SK-N-SH (cell line): Measurements from ENCODE around the gene FUCA1. TPM values are rescaled to one million over a fixed set of nuclear protein-coding genes. Genes with fewer than 3 reads are reported as not detected.
"Not testable (repeated sequence)": the region's sequence is repeated elsewhere in the genome, so short reads cannot be mapped to it uniquely, and the experiment has no call there.

ENCODE experiments used
- CTCF ChIA-PET: fragments of 300-600, 350-600 bp; formaldehyde crosslinking; extraction: SDS; loops from one replicate; lab custom pipeline; 2021; lab: Yijun Ruan, JAX
- POLR2A ChIA-PET: fragments of 350-600 bp; sonication (Branson Sonifier 250); formaldehyde crosslinking; extraction: SDS; loops from one replicate; lab custom pipeline; 2020; ENCODE audit warnings: antibody characterized with exemption, inconsistent platforms; lab: Yijun Ruan, JAX
- DNase-seq: peaks from one replicate; pipeline ENCODE4 v3.0.0; 2012
- H2AFZ ChIP-seq: fragments of 200-600 bp; sonication (generic); 2 replicates; pipeline ENCODE4 v1.8.1; 2016; ENCODE audit warnings: antibody characterized with exemption, mild to moderate bottlenecking, low read depth
- H3F3A ChIP-seq: fragments of 200-600 bp; sonication (generic); replicated peaks from 2 replicates; pipeline ENCODE3; 2016; ENCODE audit warnings: antibody characterized with exemption, mild to moderate bottlenecking; ENCODE audit not compliant: insufficient read depth
- H3K27ac ChIP-seq, 2 experiments: fragments of 200-500 bp in 1 of 2; fragments of 200-600 bp in 1 of 2; sonication (Bioruptor generic) in 1 of 2; sonication (generic), shearing (Covaris generic) in 1 of 2; 2 replicates each; pipeline versions ENCODE4 v1.5.1 to v1.6.1; 2014 to 2016; ENCODE audit warnings: low read depth in 2 of 2, inconsistent platforms in 1 of 2, low read length in 1 of 2, mild to moderate bottlenecking in 1 of 2, mixed read lengths in 1 of 2
- H3K27me3 ChIP-seq: fragments of 200-600 bp; sonication (generic), shearing (Covaris generic); 2 replicates; pipeline ENCODE4 v1.6.1; 2016; ENCODE audit warnings: mixed run types; ENCODE audit not compliant: insufficient read depth
- H3K36me3 ChIP-seq, 2 experiments: fragments of 200-500 bp in 1 of 2; fragments of 200-600 bp in 1 of 2; sonication (Bioruptor generic) in 1 of 2; sonication (generic) in 1 of 2; replicated peaks in 1 of 2; 2 replicates each; pipeline versions ENCODE3 to v1.5.1; 2014 to 2016; ENCODE audit warnings: low read length in 1 of 2, mild to moderate bottlenecking in 1 of 2; ENCODE audit not compliant: insufficient read depth in 2 of 2, control insufficient read depth in 1 of 2
- H3K4me1 ChIP-seq, 2 experiments: fragments of 200-500 bp in 1 of 2; fragments of 200-600 bp in 1 of 2; sonication (Bioruptor generic) in 1 of 2; sonication (generic), shearing (Covaris generic) in 1 of 2; 2 replicates each; pipeline versions ENCODE4 v1.5.1 to v1.6.1; 2014 to 2016; ENCODE audit warnings: low read depth in 1 of 2, low read length in 1 of 2, mixed run types in 1 of 2; ENCODE audit not compliant: insufficient read depth in 2 of 2, control insufficient read depth in 1 of 2
- H3K4me2 ChIP-seq: fragments of 200-600 bp; sonication (generic), shearing (Covaris generic); 2 replicates; pipeline ENCODE4 v1.6.1; 2017; ENCODE audit warnings: mixed run types
- H3K4me3 ChIP-seq, 2 experiments: fragments of 200-500 bp in 1 of 2; fragments of 200-600 bp in 1 of 2; sonication (Bioruptor generic) in 1 of 2; sonication (generic), shearing (Covaris generic) in 1 of 2; 2 replicates each; pipeline versions ENCODE4 v1.5.1 to v1.8.1; 2014 to 2016; ENCODE audit warnings: low read depth in 2 of 2, inconsistent platforms in 1 of 2, low read length in 1 of 2, mild to moderate bottlenecking in 1 of 2, mixed read lengths in 1 of 2, moderate library complexity in 1 of 2
- H3K79me2 ChIP-seq: fragments of 200-600 bp; sonication (generic); 2 replicates; pipeline ENCODE4 v1.8.1; 2017; ENCODE audit warnings: mild to moderate bottlenecking; ENCODE audit not compliant: insufficient read depth
- H3K9ac ChIP-seq: fragments of 200-600 bp; sonication (generic); 2 replicates; pipeline ENCODE4 v1.6.1; 2017; ENCODE audit warnings: mixed run types
- H3K9me2 ChIP-seq: fragments of 200-600 bp; sonication (generic); 2 replicates; pipeline ENCODE4 v1.6.1; 2017; ENCODE audit warnings: mixed run types
- H3K9me3 ChIP-seq: fragments of 200-600 bp; sonication (generic); 2 replicates; pipeline ENCODE4 v1.6.1; 2017; ENCODE audit warnings: mixed run types, mild to moderate bottlenecking, moderate library complexity
- H4K20me1 ChIP-seq: fragments of 200-600 bp; sonication (generic); 2 replicates; pipeline ENCODE4 v1.6.1; 2017; ENCODE audit warnings: mild to moderate bottlenecking, mixed run types; ENCODE audit not compliant: insufficient read depth
- CHD2 ChIP-seq: fragments of 150-350 bp; IDR thresholded peaks from 2 replicates; pipeline ENCODE4 v1.6.1; 2018; ENCODE audit warnings: low read length; ENCODE audit not compliant: partially characterized antibody
- GATA2 ChIP-seq: sonication (generic); formaldehyde crosslinking; IDR thresholded peaks from 2 replicates; pipeline ENCODE4 v1.5.0; 2020; ENCODE audit warnings: mild to moderate bottlenecking, missing genetic modification reagents
- MEF2A ChIP-seq: IDR thresholded peaks from 2 replicates; pipeline ENCODE4 v1.4.0; 2012; ENCODE audit warnings: low read depth, borderline replicate concordance
- RXRA ChIP-seq: IDR thresholded peaks from 2 replicates; pipeline ENCODE4 v1.4.0; 2012; ENCODE audit warnings: low read depth, mild to moderate bottlenecking, borderline replicate concordance
- WGBS: methylation state at CpG from one replicate; pipeline ENCODE4 v1.1.6; 2017; ENCODE audit warnings: low lambda C conversion rate; 5-methylcytosine and 5-hydroxymethylcytosine counted together
- polyA plus RNA-seq, 3 experiments: library from polyadenylated mRNA; depleted of rRNA; stranded (reverse); fragments of >200 nt; gene quantifications; 2 replicates each; pipeline ENCODE4 v1.2.3, GENCODE V29; 2012
- TF ChIP-seq, protein P1 (sequence below): IDR thresholded peaks from 2 replicates; pipeline ENCODE4 v1.4.0; 2012; ENCODE audit warnings: low read depth, borderline replicate concordance
- TF ChIP-seq, protein P2 (sequence below): fragments of 150-350 bp; IDR thresholded peaks from 2 replicates; pipeline ENCODE4 v1.6.1; 2016; ENCODE audit warnings: mild to moderate bottlenecking, low read depth, low read length
- TF ChIP-seq, protein P3 (sequence below): IDR thresholded peaks from 2 replicates; pipeline ENCODE4; 2012

The FUCA1 gene
- polyA plus RNA-seq, 1 of the 3 experiments (the other 2 are of a cell fraction): 31.9 TPM

DNA sequence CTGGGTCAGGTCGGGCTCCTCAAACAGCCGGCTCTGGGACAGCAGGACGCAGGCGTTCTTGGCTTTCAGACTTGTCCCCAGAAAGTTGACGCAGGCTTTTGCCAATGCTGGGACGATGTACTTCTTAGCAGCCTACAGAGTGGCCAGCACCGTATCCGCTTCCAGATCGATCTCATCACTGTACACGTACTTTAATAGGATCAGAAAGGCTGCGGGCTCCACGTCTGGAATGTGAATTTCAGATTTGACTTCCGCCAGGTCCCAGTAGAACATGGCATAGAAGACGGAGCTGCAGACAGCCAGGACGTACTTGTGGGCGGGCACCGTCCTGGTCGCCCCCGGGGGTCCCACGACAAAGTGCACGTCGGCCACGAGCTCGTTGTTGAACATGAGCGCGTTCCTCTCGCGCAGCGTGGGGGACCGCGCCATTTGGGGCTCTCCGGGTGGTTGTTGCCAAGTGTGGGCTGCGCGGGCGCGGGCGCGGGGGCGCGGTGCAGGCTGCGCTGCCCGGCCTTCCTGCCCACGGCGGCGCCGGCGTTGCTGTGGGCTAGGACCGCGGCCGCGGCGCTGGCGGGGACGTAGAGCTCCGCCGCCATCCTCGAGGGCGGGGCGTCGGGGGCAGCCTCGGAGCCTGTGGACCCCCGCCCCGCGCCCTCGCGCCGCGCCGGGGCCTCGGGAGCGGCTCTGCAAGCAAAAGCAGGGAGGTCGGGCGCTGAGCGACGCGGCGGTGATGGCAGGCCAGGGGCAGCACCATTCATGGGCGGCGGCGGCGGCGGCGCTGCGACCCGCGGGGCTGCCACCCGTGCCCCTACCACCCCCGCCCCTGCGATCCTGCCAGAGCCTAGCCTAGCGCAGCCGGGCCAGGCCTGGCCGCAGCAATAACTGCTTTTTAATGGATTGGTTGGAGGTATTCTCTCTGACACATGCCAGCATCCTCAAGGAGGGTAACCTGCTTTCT, 34.5 kb upstream of the FUCA1 start:
- POLR2A ChIA-PET: no interaction called here
- H2AFZ ChIP-seq: no peak overlapping the region

DNA sequence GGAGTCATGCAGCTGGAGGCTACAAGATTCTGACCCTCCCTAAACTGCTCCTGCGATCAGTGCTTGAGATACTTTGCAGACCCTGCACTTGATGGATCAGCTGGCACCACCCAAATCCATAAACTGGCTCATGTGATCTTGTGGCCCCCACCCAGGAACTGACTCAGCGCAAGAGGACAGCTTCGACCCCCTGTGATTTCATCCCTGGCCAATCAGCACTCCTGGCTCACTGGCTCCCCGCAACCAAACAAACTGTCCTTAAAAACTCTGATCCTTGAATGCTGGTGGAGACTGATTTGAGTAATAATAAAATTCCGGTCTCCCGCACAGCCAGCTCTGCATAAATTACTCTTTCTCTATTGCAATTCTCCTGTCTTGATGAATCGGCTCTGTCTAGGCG, 31.9 kb upstream of the FUCA1 start:
- H2AFZ ChIP-seq, H4K20me1 ChIP-seq, H3K27ac ChIP-seq, H3K9me3 ChIP-seq, H3K4me1 ChIP-seq, DNase-seq, H3K9me2 ChIP-seq, H3K4me3 ChIP-seq, CTCF ChIA-PET, H3K4me2 ChIP-seq, H3K79me2 ChIP-seq, POLR2A ChIA-PET, H3F3A ChIP-seq, H3K36me3 ChIP-seq, H3K9ac ChIP-seq: not testable (repeated sequence)
- H3K27me3 ChIP-seq: peaks cover 24% of the 10 kb centered on the region; the same call in 1 of the 2 replicates
- WGBS: 77% methylated on average over 8 of the region's 8 CpGs

More for the DNA sequence above, 34.5 kb upstream of the FUCA1 start:
- H3K9ac ChIP-seq: no peak overlapping the region
- DNase-seq: peak; percentile 71
- no peak overlapping the region for H3K4me3 ChIP-seq
- no peaks in the 10 kb centered on the region for H3K9me2 ChIP-seq
- 71% methylated on average over 21 of the region's 92 CpGs for WGBS
- H3K27me3 ChIP-seq: peaks cover 23% of the 10 kb centered on the region; the same call in 1 of the 2 replicates
- no peaks in the 10 kb centered on the region for H4K20me1 ChIP-seq
- H3F3A ChIP-seq: no peaks in the 10 kb centered on the region
- no peaks in the 10 kb centered on the region for H3K36me3 ChIP-seq
- H3K27ac ChIP-seq: no peak overlapping the region
- no peak overlapping the region for H3K4me2 ChIP-seq
- no peaks in the 10 kb centered on the region for H3K79me2 ChIP-seq
- peaks cover 0 to 16% of the 10 kb centered on the region in 2 experiments; a peak in 1 of 4 replicates for H3K4me1 ChIP-seq
- TF ChIP-seq, protein P1, sequence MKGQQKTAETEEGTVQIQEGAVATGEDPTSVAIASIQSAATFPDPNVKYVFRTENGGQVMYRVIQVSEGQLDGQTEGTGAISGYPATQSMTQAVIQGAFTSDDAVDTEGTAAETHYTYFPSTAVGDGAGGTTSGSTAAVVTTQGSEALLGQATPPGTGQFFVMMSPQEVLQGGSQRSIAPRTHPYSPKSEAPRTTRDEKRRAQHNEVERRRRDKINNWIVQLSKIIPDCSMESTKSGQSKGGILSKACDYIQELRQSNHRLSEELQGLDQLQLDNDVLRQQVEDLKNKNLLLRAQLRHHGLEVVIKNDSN: no peak
- TF ChIP-seq, protein P2, sequence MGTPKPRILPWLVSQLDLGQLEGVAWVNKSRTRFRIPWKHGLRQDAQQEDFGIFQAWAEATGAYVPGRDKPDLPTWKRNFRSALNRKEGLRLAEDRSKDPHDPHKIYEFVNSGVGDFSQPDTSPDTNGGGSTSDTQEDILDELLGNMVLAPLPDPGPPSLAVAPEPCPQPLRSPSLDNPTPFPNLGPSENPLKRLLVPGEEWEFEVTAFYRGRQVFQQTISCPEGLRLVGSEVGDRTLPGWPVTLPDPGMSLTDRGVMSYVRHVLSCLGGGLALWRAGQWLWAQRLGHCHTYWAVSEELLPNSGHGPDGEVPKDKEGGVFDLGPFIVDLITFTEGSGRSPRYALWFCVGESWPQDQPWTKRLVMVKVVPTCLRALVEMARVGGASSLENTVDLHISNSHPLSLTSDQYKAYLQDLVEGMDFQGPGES: no peak
- no peak for TF ChIP-seq RXRA
- TF ChIP-seq GATA2: no peak
- TF ChIP-seq MEF2A: no peak
- TF ChIP-seq CHD2: no peak
- TF ChIP-seq, protein P3, sequence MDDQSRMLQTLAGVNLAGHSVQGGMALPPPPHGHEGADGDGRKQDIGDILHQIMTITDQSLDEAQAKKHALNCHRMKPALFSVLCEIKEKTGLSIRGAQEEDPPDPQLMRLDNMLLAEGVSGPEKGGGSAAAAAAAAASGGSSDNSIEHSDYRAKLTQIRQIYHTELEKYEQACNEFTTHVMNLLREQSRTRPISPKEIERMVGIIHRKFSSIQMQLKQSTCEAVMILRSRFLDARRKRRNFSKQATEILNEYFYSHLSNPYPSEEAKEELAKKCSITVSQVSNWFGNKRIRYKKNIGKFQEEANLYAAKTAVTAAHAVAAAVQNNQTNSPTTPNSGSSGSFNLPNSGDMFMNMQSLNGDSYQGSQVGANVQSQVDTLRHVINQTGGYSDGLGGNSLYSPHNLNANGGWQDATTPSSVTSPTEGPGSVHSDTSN: no peak
- no peaks in the 10 kb centered on the region for H3K9me3 ChIP-seq
- CTCF ChIA-PET: interaction anchor here (3.8 kb wide), 1 partner anchor 13 kb away, joined by 16 read pairs; no protein-coding TSS in a partner anchor
